ENCODE results near the gene CCDC91.

DNA sequence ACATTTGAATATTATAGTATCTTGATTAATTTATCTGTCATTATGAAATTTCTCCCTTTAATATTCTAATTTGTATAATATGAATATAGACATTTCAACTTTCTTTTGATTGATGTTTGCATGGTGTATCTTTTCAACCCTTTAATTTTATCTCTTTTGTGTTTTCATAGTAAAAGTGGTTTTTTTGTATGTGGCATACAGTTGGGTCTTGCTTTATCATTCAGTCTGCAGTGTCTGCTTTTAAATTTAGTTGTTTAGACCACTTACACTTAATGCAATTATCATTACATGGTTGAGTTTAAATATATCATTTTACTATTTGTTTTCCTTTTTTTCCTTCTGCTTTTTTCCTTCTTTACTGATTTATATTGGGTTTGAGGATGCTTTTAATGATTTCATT is 29.6 kb downstream of the CCDC91 start:
- TF ChIP-seq CEBPB (tag; IDR thresholded peaks at IDR 0.05) (no peak), NFE2L1 (tag; IDR thresholded peaks at IDR 0.05; ENCODE audit: borderline replicate concordance, low read depth) (no peak), PRDM10 (IDR thresholded peaks at IDR 0.05; ENCODE audit: partially characterized antibody) (no peak), NFYB (IDR thresholded peaks at IDR 0.05; ENCODE audit: extremely low read depth, insufficient read length) (no peak)
